MCF 10A (cell line): Measurements from ENCODE around the gene MGMT. TPM values are rescaled to one million over a fixed set of nuclear protein-coding genes. Genes with fewer than 3 reads are reported as not detected.

ENCODE experiments used
- BruUV-seq: library from RNA; stranded (reverse); fragments of 400-500 nt; replicated peaks from 2 replicates; lab custom pipeline; 2021; lab: Mats Ljungman, UMichigan
- CTCF ChIA-PET: fragments of 300-600 bp; sonication (Branson Sonifier 250); formaldehyde crosslinking; extraction: SDS; loops from one replicate; lab custom pipeline; 2021; ENCODE audit warnings: antibody characterized with exemption, inconsistent platforms; lab: Yijun Ruan, JAX
- POLR2A ChIA-PET: fragments of 300-600, 350-650 bp; sonication (Branson Sonifier 250); formaldehyde crosslinking; extraction: SDS; loops from one replicate; lab custom pipeline; 2020; ENCODE audit warnings: antibody characterized with exemption, inconsistent platforms; lab: Yijun Ruan, JAX
- DNase-seq: peaks from one replicate; pipeline ENCODE4 v3.0.0-alpha.2; 2018; ENCODE audit not compliant: unreplicated experiment
- H3K27ac Mint-ChIP-seq: one replicate; pipeline ENCODE4 v1.8.0; 2022; ENCODE audit warnings: mild to moderate bottlenecking, low read depth, mixed read lengths; ENCODE audit not compliant: unreplicated experiment
- H3K27me3 Mint-ChIP-seq: one replicate; pipeline ENCODE4 v1.8.0; 2022; ENCODE audit warnings: mixed read lengths; ENCODE audit not compliant: insufficient read depth, unreplicated experiment
- H3K36me3 Mint-ChIP-seq: one replicate; pipeline ENCODE4 v1.8.0; 2022; ENCODE audit warnings: mild to moderate bottlenecking, moderate library complexity, mixed read lengths; ENCODE audit not compliant: insufficient read depth, unreplicated experiment
- H3K4me1 Mint-ChIP-seq: one replicate; pipeline ENCODE4 v1.8.0; 2022; ENCODE audit warnings: mixed read lengths; ENCODE audit not compliant: insufficient read depth, unreplicated experiment
- H3K4me3 Mint-ChIP-seq: one replicate; pipeline ENCODE4 v1.8.0; 2022; ENCODE audit warnings: mild to moderate bottlenecking, moderate library complexity, mixed read lengths; ENCODE audit not compliant: unreplicated experiment
- H3K9me3 Mint-ChIP-seq: one replicate; pipeline ENCODE4 v1.8.0; 2022; ENCODE audit warnings: mixed read lengths; ENCODE audit not compliant: unreplicated experiment
- intact Hi-C: fragments of 100-400 bp; cut with micrococcal nuclease; formaldehyde crosslinking; loops from 2 replicates; pipeline ENCODE4 v1.14.1; 2022
- total RNA-seq: library from RNA; stranded (reverse); gene quantifications from 2 replicates; pipeline ENCODE4 v1.2.3, GENCODE V29; 2022
- TF ChIP-seq, protein P1 (sequence below): fragments of 200-600 bp; IDR thresholded peaks from one replicate; pipeline ENCODE4 v1.8.0; 2022; ENCODE audit warnings: antibody characterized with exemption, mild to moderate bottlenecking; ENCODE audit not compliant: unreplicated experiment

Gene MGMT
- total RNA-seq, 1 experiment from 2014 or later: 18.0 TPM

DNA sequence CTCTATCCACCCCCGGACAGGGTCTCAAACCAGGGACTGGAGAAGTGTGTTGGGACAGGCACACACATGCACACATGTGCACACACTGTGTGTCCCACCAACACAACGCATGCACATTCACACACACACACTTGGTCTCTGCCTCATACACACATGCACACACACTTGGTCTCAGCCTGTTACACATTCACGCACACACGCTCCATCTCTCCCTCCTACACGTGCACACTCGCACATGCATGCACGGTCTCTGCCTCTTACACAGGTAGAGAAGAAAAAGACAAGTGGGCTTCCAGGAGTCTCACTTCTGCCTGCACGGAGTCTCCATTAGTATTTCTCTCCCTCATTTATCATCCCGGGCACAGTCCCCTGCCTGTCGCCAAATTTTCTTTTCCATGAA, 325.8 kb downstream of the MGMT start:
- no peaks in the 10 kb centered on the region for H3K36me3 Mint-ChIP-seq
- no peak overlapping the region for H3K27ac Mint-ChIP-seq
- no peak for DNase-seq
- H3K27me3 Mint-ChIP-seq: no peaks in the 10 kb centered on the region
- H3K9me3 Mint-ChIP-seq: peaks cover 13% of the 10 kb centered on the region
- POLR2A ChIA-PET: no interaction called here
- BruUV-seq: no TSS peak
- TF ChIP-seq, protein P1, sequence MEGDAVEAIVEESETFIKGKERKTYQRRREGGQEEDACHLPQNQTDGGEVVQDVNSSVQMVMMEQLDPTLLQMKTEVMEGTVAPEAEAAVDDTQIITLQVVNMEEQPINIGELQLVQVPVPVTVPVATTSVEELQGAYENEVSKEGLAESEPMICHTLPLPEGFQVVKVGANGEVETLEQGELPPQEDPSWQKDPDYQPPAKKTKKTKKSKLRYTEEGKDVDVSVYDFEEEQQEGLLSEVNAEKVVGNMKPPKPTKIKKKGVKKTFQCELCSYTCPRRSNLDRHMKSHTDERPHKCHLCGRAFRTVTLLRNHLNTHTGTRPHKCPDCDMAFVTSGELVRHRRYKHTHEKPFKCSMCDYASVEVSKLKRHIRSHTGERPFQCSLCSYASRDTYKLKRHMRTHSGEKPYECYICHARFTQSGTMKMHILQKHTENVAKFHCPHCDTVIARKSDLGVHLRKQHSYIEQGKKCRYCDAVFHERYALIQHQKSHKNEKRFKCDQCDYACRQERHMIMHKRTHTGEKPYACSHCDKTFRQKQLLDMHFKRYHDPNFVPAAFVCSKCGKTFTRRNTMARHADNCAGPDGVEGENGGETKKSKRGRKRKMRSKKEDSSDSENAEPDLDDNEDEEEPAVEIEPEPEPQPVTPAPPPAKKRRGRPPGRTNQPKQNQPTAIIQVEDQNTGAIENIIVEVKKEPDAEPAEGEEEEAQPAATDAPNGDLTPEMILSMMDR: no peak
- intact Hi-C loops: no loop called here
- H3K4me3 Mint-ChIP-seq: no peak overlapping the region
- CTCF ChIA-PET: no interaction called here
- H3K4me1 Mint-ChIP-seq: no peaks in the 10 kb centered on the region

DNA sequence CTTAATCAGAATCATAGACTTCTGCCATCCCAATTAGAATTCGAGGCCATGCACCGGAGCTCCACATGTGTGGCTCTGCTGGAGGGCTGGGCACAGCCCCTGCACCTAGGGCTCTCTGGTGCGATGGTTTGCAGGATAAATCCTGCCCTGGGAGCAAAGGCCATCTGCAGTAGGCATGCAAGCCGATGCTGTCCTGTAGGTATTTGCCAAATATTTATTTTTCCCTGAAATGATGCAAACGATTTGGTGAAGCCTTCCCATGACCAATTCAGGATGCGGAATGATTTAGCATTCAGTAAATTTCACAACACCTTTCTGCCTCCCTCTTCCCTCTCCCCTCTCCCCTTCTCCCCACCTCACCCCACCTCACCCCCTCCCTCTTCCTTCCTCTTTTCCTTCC, 326.4 kb downstream of the MGMT start:
- Mint-ChIP-seq H3K4me1 (no peaks in the 10 kb centered on the region), H3K36me3 (no peaks in the 10 kb centered on the region), H3K27ac (no peak overlapping the region), H3K9me3 (peaks cover 13% of the 10 kb centered on the region), H3K27me3 (no peaks in the 10 kb centered on the region), H3K4me3 (no peak overlapping the region)
- no TSS peak for BruUV-seq
- no peak for DNase-seq
- TF ChIP-seq, protein P1: no peak
- CTCF ChIA-PET: no interaction called here
- intact Hi-C loops: no loop called here
- POLR2A ChIA-PET: no interaction called here

DNA sequence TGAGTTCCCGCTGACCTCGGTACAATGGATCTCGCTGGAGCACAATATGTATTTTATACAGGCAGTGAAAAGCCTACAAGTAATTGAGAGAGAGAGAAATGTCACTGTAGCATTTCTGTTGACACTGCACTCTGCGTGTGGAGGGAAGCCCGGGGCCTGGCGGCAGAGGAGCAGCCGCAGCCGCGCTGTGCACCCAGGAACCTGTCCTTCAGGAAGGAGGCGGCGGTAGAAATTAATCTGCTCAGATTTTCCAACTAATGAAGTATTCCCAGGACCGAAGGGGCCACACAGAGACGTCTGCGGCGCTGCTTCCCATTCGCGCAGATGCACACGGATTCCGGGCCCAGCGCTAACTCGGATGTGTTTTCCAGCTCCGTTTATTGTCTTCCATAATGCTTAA, 327.0 kb downstream of the MGMT start:
- Mint-ChIP-seq H3K27ac (no peak overlapping the region), H3K4me3 (no peak overlapping the region), H3K36me3 (no peaks in the 10 kb centered on the region), H3K27me3 (no peaks in the 10 kb centered on the region), H3K9me3 (peaks cover 13% of the 10 kb centered on the region), H3K4me1 (no peaks in the 10 kb centered on the region)
- DNase-seq: no peak
- CTCF ChIA-PET: no interaction called here
- intact Hi-C loops: no loop called here
- BruUV-seq: no TSS peak
- TF ChIP-seq, protein P1: no peak
- POLR2A ChIA-PET: no interaction called here

DNA sequence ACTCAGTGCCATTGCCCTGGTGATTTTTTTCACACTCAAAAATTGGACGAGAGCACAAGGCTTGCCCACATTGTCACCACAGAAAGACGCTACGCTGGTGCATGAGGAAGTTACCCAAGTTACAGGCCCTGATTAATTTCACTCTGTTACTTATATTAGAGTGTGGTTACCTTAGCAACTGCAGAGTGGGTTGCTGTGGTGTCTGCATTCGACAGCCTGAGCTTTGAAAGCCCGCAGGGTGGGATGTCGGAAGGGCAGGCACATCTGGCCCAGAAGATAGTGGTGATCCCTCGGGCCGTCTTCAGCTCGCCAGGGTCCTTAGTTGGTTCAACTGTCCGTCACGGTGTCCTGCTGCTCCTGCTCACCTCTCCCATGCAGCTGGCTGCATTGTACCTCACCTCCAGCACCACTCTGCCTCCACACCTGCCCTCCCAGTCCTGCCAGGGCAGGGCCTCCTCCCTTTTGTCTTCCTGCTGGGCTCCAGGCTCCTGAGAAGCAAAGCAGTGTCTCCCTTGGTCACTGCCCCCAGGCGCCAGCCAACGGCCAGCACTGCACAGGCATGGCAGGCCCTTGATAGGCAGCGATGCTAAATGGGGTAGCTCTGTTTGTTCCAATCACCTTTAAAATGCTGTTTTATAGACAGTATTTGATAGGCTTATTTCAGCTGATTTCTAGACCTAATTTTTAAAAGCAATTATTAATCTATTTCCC, 329.8 kb downstream of the MGMT start:
- no peaks in the 10 kb centered on the region for H3K36me3 Mint-ChIP-seq
- H3K4me1 Mint-ChIP-seq: no peaks in the 10 kb centered on the region
- CTCF ChIA-PET: no interaction called here
- intact Hi-C loops: no loop called here
- no peak overlapping the region for H3K4me3 Mint-ChIP-seq
- POLR2A ChIA-PET: interaction anchor here (0.7 kb wide), 1 partner anchor 1671 kb away, joined by 5 read pairs; no protein-coding TSS in a partner anchor
- no peak for DNase-seq
- no peak overlapping the region for H3K27ac Mint-ChIP-seq
- no TSS peak for BruUV-seq
- peaks cover 4% of the 10 kb centered on the region for H3K9me3 Mint-ChIP-seq
- no peaks in the 10 kb centered on the region for H3K27me3 Mint-ChIP-seq
- TF ChIP-seq, protein P1: no peak
